Right cardiac atrium (tissue), 5 donors: Measurements from ENCODE around the gene GLIPR1. TPM values are rescaled to one million over a fixed set of nuclear protein-coding genes. Genes with fewer than 3 reads are reported as not detected.

Source experiments
- ATAC-seq, 2 donors: fragments of 200-7000 bp; cut with Tn5 transposase; one replicate each; pipeline versions ENCODE4 v1.8.0 to v1.9.1; 2020; ENCODE audit warnings: moderate library complexity in 2 of 2, mild to moderate bottlenecking in 1 of 2
- DNase-seq, 3 donors: peaks; one replicate each; pipeline ENCODE4 v3.0.0-alpha.2; 2020
- H3K27ac ChIP-seq: one replicate; pipeline ENCODE4 v1.5.1; 2013; ENCODE audit warnings: mild to moderate bottlenecking, low read length, control low read depth, moderate library complexity
- H3K27me3 ChIP-seq: one replicate; pipeline ENCODE4 v1.6.1; 2013; ENCODE audit not compliant: control insufficient read depth, insufficient read depth
- H3K4me1 ChIP-seq: one replicate; pipeline ENCODE4 v1.6.1; 2013; ENCODE audit warnings: low read length; ENCODE audit not compliant: control insufficient read depth, insufficient read depth
- H3K4me3 ChIP-seq: one replicate; pipeline ENCODE4 v1.5.1; 2013; ENCODE audit warnings: low read length, control low read depth
- H3K9me3 ChIP-seq: one replicate; pipeline ENCODE4 v1.6.1; 2013; ENCODE audit warnings: low read length; ENCODE audit not compliant: control insufficient read depth
- WGBS: extraction: QIAGEN DNeasy Blood & Tissue Kit; methylation state at CpG from one replicate; pipeline ENCODE4 v1.1.7; 2013; 5-methylcytosine and 5-hydroxymethylcytosine counted together
- intact Hi-C, 4 donors: fragments of 100-400 bp; cut with DNase I; formaldehyde crosslinking; loops; one replicate each; pipeline versions ENCODE4 v1.11.0 to v1.14.0; 2022 to 2023
- polyA plus RNA-seq: library from polyadenylated mRNA; stranded (reverse); fragments of 200-250 nt; gene quantifications from one replicate; pipeline ENCODE4 v1.2.3, GENCODE V29; 2013
- total RNA-seq, 4 donors: library from RNA; stranded (reverse); fragmentation: NEBNext Ultra II Directional; extraction: Animal tissue kit (Norgen Biotek cat#: 25700); gene quantifications; one replicate each; pipeline ENCODE4 v1.2.1, GENCODE V29; 2021
- donor health status: healthy with polysubstance abuse.
- donor health status: DM: no; HTN: yes; CAD: no.
- donor health status: DM: no; HTN: no; CAD: no.
- donor health status: DM: no; HTN: yes; CAD: no; lungs with severe emphysema.
- donor health status: DM: yes; HTN: yes; CAD: no.

Gene GLIPR1
- total and polyA plus RNA-seq, 5 donors, result 2.7 to 23.5 (median 15.9) TPM

- 93% methylated on average over 1 of the region's 1 CpG for WGBS
- Histone ChIP-seq H3K4me3 (no peak overlapping the region), H3K9me3 (no peaks in the 10 kb centered on the region), H3K4me1 (no peaks in the 10 kb centered on the region), H3K27ac (no peak overlapping the region), H3K27me3 (no peaks in the 10 kb centered on the region)
- ATAC-seq (no peak), DNase-seq (no peak)
- intact Hi-C loops, result no loop called here
Measured at GRCh38 chr12:75543529-75543928, 63.0 kb downstream of the GLIPR1 start.

- Histone ChIP-seq H3K4me3 (no peak overlapping the region), H3K4me1 (no peaks in the 10 kb centered on the region), H3K27me3 (no peaks in the 10 kb centered on the region), H3K9me3 (no peaks in the 10 kb centered on the region), H3K27ac (no peak overlapping the region)
- no peak for ATAC-seq
- no peak for DNase-seq
- 75% methylated on average over 1 of the region's 1 CpG for WGBS
- intact Hi-C loops, result no loop called here
Measured at GRCh38 chr12:75545636-75546035, 65.1 kb downstream of the GLIPR1 start.

- 98% methylated on average over 1 of the region's 1 CpG for WGBS
- no peak overlapping the region for H3K27ac ChIP-seq
- ATAC-seq (no peak), DNase-seq (no peak)
- no peak overlapping the region for H3K4me3 ChIP-seq
- no peaks in the 10 kb centered on the region for H3K27me3 ChIP-seq
- no peaks in the 10 kb centered on the region for H3K4me1 ChIP-seq
- no peaks in the 10 kb centered on the region for H3K9me3 ChIP-seq
- intact Hi-C loops, result no loop called here
Measured at GRCh38 chr12:75548879-75549278, 68.3 kb downstream of the GLIPR1 start.

- Histone ChIP-seq H3K9me3 (no peaks in the 10 kb centered on the region), H3K27me3 (no peaks in the 10 kb centered on the region), H3K4me3 (no peak overlapping the region), H3K4me1 (peaks cover 2% of the 10 kb centered on the region), H3K27ac (no peak overlapping the region)
- ATAC-seq (no peak), DNase-seq (no peak)
- WGBS, result 49% methylated on average over 2 of the region's 2 CpGs
- intact Hi-C loops, result loop anchor here in 2 of 4 donors (10.0 kb wide), 1 partner anchor 485 kb away; the partner anchor contains the start of gene PHLDA1 (in 2 of the 2)
Measured at GRCh38 chr12:75549989-75550388, 69.4 kb downstream of the GLIPR1 start.

- Histone ChIP-seq H3K4me1 (peaks cover 2% of the 10 kb centered on the region), H3K27me3 (no peaks in the 10 kb centered on the region), H3K27ac (peak overlapping the region; percentile 8), H3K9me3 (no peaks in the 10 kb centered on the region), H3K4me3 (no peak overlapping the region)
- intact Hi-C loops, result loop anchor here in 2 of 4 donors (10.0 kb wide), 1 partner anchor 484 kb away; the partner anchor contains the start of gene PHLDA1 (in 2 of the 2)
- peak; percentile 84 for ATAC-seq
- 24% methylated on average over 8 of the region's 8 CpGs for WGBS
- peak; percentile 42 to 60 (median 46) for DNase-seq
Measured at GRCh38 chr12:75550401-75551240, 70.1 kb downstream of the GLIPR1 start.

GRCh38 chr12:75551477-75551876, 70.9 kb downstream of the GLIPR1 start:
- Histone ChIP-seq H3K4me3 (no peak overlapping the region), H3K27ac (no peak overlapping the region), H3K9me3 (no peaks in the 10 kb centered on the region), H3K27me3 (no peaks in the 10 kb centered on the region), H3K4me1 (peaks cover 2% of the 10 kb centered on the region)
- intact Hi-C loops, result loop anchor here in 2 of 4 donors (10.0 kb wide), 1 partner anchor 483 kb away; the partner anchor contains the start of gene PHLDA1 (in 2 of the 2)
- ATAC-seq, result no peak
- DNase-seq, result no peak

- DNase-seq (no peak), ATAC-seq (peak in 1 of 2 donors; percentile 75)
- Histone ChIP-seq H3K4me3 (no peak overlapping the region), H3K4me1 (peaks cover 2% of the 10 kb centered on the region), H3K9me3 (no peaks in the 10 kb centered on the region), H3K27me3 (no peaks in the 10 kb centered on the region), H3K27ac (no peak overlapping the region)
- WGBS, result 58% methylated on average over 1 of the region's 1 CpG
- intact Hi-C loops, result loop anchor here in 2 of 4 donors (10.0 kb wide), 1 partner anchor 481 kb away; the partner anchor contains the start of gene PHLDA1 (in 2 of the 2)
Measured at GRCh38 chr12:75553398-75553797, 72.8 kb downstream of the GLIPR1 start.

Other genes with a start within 250 kb of the GLIPR1 start
- 10 to 100 TPM; 13.7 to 21.8 (median 17.1) TPM for gene CAPS2, start 150.4 kb upstream of the GLIPR1 start, total RNA-seq
- gene CAPS2, start 150.4 kb upstream of the GLIPR1 start, polyA plus RNA-seq, result 7.8 TPM
- not detected for gene GLIPR1L1, start 146.1 kb upstream of the GLIPR1 start, total RNA-seq
- gene GLIPR1L1, start 146.1 kb upstream of the GLIPR1 start, polyA plus RNA-seq, result not detected
- gene GLIPR1L2, start 89.7 kb upstream of the GLIPR1 start, total RNA-seq, result 1 to 10 TPM; 1.8 to 2.8 (median 2.4) TPM
- gene GLIPR1L2, start 89.7 kb upstream of the GLIPR1 start, polyA plus RNA-seq, result 2.1 TPM
- 10 to 100 TPM; 30.6 to 38.2 (median 33.3) TPM for gene KRR1, start 30.9 kb downstream of the GLIPR1 start, total RNA-seq
- 7.3 TPM for gene KRR1, start 30.9 kb downstream of the GLIPR1 start, polyA plus RNA-seq